Measurements from ENCODE around the gene ADK.

ADK gene

GRCh38 chr10:74634995-74635536 lies 484.0 kb downstream of the ADK start:
- no peak for DNase-seq

- DNase-seq = no peak
These were observed 484.6 kb downstream of the ADK start for GRCh38 chr10:74635655-74636054.

- DNase-seq = no peak
These were observed 486.7 kb downstream of the ADK start for GRCh38 chr10:74637685-74638084.

- DNase-seq = no peak
These were observed 489.3 kb downstream of the ADK start for GRCh38 chr10:74640134-74640921.

GRCh38 chr10:74641659-74642058 lies 490.6 kb downstream of the ADK start:
- DNase-seq = no peak

- DNase-seq = no peak
These were observed 492.0 kb downstream of the ADK start for GRCh38 chr10:74642901-74643595.

- DNase-seq = no peak
These were observed 492.6 kb downstream of the ADK start for GRCh38 chr10:74643596-74643975.

- DNase-seq = no peak
These were observed 493.7 kb downstream of the ADK start for GRCh38 chr10:74644738-74645137.

- DNase-seq = no peak
These were observed 494.7 kb downstream of the ADK start for GRCh38 chr10:74645692-74646091.

- DNase-seq = no peak
These were observed 499.6 kb downstream of the ADK start for GRCh38 chr10:74650613-74651012.

- peak; percentile 27 for DNase-seq
These were observed 500.5 kb downstream of the ADK start for GRCh38 chr10:74651565-74651964.

- DNase-seq = no peak
These were observed 501.6 kb downstream of the ADK start for GRCh38 chr10:74652664-74653063.

- DNase-seq = no peak
These were observed 507.5 kb downstream of the ADK start for GRCh38 chr10:74658511-74658910.

- DNase-seq = no peak
These were observed 511.6 kb downstream of the ADK start for GRCh38 chr10:74662635-74663034.

GRCh38 chr10:74669210-74669609 lies 518.2 kb downstream of the ADK start:
- no peak for DNase-seq

- DNase-seq = no peak
These were observed 520.7 kb downstream of the ADK start for GRCh38 chr10:74671716-74672115.

GRCh38 chr10:74672430-74673165 lies 521.6 kb downstream of the ADK start:
- DNase-seq = no peak

GRCh38 chr10:74674927-74675326 lies 523.9 kb downstream of the ADK start:
- no peak for DNase-seq

- no peak for DNase-seq
These were observed 524.5 kb downstream of the ADK start for GRCh38 chr10:74675484-74675883.

GRCh38 chr10:74677951-74678350 lies 526.9 kb downstream of the ADK start:
- no peak for DNase-seq

GRCh38 chr10:74681917-74682627 lies 531.1 kb downstream of the ADK start:
- no peak for DNase-seq

GRCh38 chr10:74683067-74683466 lies 532.0 kb downstream of the ADK start:
- no peak for DNase-seq

All from NCI-H226 (cell line).